HL-60 (cell line): ENCODE measurements around the gene PTPRU.

Experiments
- DNase-seq, 2 experiments: peaks; one replicate each; pipeline ENCODE4 v3.0.0-alpha.2; 2010 to 2020; ENCODE audit warnings: low read depth in 1 of 2, low spot score in 1 of 2
- H3K27ac ChIP-seq: fragments of 250-450 bp; sonication (Bioruptor Pico); replicated peaks from 2 replicates; pipeline ENCODE4 v1.5.1; 2020; ENCODE audit warnings: mild to moderate bottlenecking, moderate library complexity
- H3K27me3 ChIP-seq: fragments of 250-450 bp; sonication (Bioruptor Pico); 2 replicates; pipeline ENCODE4 v1.5.1; 2021; ENCODE audit warnings: mild to moderate bottlenecking, moderate library complexity; ENCODE audit not compliant: insufficient read depth, poor library complexity, severe bottlenecking
- H3K4me3 ChIP-seq: replicated peaks from 2 replicates; pipeline ENCODE4 v1.5.1; 2011; ENCODE audit warnings: mild to moderate bottlenecking, control low read depth, low read length; ENCODE audit not compliant: insufficient read depth
- GABPA ChIP-seq: IDR thresholded peaks from 2 replicates; pipeline ENCODE4 v1.6.1; 2012; ENCODE audit warnings: low read depth
- POLR2AphosphoS5 ChIP-seq: IDR thresholded peaks from 2 replicates; pipeline ENCODE4 v1.6.1; 2012; ENCODE audit warnings: low read depth
- SPI1 ChIP-seq: IDR thresholded peaks from 2 replicates; pipeline ENCODE4 v1.6.1; 2012; ENCODE audit warnings: low read depth, mild to moderate bottlenecking, borderline replicate concordance
- TF ChIP-seq, protein P1 (sequence below): IDR thresholded peaks from one replicate; pipeline ENCODE4 v1.5.1; 2011; ENCODE audit warnings: low read length, control low read depth, inconsistent platforms; ENCODE audit not compliant: insufficient read depth
- TF ChIP-seq, protein P2 (sequence below): IDR thresholded peaks from 2 replicates; pipeline ENCODE4 v1.6.1; 2012; ENCODE audit warnings: low read depth; ENCODE audit not compliant: insufficient replicate concordance

Gene PTPRU

DNA sequence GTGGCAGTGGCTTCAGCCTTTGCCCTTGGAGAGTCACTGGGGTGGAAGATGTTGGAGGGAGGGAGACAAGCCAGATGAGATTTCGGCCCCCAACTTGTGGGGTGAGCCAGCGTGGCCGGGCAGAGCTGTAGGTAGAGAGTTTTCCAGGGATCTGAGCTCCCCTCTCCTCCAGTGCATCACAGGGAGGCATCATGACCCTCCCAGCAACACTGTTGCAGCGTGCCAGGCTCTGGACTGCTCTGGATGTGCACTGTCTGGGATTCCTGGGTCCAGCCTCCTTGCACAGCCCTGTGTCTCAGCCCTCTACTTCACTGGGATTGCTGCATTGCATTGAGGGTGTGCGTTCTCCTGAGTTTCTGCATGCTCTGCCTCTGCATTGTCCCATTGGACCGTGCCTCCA is 8.9 kb downstream of the PTPRU start:
- DNase-seq, result no peak
- no peak overlapping the region for H3K27ac ChIP-seq
- peaks cover 10% of the 10 kb centered on the region for H3K27me3 ChIP-seq
- H3K4me3 ChIP-seq, result no peak overlapping the region
- no peak for TF ChIP-seq GABPA
- TF ChIP-seq POLR2AphosphoS5, result no peak
- no peak for TF ChIP-seq SPI1
- TF ChIP-seq, protein P1, sequence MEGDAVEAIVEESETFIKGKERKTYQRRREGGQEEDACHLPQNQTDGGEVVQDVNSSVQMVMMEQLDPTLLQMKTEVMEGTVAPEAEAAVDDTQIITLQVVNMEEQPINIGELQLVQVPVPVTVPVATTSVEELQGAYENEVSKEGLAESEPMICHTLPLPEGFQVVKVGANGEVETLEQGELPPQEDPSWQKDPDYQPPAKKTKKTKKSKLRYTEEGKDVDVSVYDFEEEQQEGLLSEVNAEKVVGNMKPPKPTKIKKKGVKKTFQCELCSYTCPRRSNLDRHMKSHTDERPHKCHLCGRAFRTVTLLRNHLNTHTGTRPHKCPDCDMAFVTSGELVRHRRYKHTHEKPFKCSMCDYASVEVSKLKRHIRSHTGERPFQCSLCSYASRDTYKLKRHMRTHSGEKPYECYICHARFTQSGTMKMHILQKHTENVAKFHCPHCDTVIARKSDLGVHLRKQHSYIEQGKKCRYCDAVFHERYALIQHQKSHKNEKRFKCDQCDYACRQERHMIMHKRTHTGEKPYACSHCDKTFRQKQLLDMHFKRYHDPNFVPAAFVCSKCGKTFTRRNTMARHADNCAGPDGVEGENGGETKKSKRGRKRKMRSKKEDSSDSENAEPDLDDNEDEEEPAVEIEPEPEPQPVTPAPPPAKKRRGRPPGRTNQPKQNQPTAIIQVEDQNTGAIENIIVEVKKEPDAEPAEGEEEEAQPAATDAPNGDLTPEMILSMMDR, result no peak
- TF ChIP-seq, protein P2, sequence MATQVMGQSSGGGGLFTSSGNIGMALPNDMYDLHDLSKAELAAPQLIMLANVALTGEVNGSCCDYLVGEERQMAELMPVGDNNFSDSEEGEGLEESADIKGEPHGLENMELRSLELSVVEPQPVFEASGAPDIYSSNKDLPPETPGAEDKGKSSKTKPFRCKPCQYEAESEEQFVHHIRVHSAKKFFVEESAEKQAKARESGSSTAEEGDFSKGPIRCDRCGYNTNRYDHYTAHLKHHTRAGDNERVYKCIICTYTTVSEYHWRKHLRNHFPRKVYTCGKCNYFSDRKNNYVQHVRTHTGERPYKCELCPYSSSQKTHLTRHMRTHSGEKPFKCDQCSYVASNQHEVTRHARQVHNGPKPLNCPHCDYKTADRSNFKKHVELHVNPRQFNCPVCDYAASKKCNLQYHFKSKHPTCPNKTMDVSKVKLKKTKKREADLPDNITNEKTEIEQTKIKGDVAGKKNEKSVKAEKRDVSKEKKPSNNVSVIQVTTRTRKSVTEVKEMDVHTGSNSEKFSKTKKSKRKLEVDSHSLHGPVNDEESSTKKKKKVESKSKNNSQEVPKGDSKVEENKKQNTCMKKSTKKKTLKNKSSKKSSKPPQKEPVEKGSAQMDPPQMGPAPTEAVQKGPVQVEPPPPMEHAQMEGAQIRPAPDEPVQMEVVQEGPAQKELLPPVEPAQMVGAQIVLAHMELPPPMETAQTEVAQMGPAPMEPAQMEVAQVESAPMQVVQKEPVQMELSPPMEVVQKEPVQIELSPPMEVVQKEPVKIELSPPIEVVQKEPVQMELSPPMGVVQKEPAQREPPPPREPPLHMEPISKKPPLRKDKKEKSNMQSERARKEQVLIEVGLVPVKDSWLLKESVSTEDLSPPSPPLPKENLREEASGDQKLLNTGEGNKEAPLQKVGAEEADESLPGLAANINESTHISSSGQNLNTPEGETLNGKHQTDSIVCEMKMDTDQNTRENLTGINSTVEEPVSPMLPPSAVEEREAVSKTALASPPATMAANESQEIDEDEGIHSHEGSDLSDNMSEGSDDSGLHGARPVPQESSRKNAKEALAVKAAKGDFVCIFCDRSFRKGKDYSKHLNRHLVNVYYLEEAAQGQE, result no peak

DNA sequence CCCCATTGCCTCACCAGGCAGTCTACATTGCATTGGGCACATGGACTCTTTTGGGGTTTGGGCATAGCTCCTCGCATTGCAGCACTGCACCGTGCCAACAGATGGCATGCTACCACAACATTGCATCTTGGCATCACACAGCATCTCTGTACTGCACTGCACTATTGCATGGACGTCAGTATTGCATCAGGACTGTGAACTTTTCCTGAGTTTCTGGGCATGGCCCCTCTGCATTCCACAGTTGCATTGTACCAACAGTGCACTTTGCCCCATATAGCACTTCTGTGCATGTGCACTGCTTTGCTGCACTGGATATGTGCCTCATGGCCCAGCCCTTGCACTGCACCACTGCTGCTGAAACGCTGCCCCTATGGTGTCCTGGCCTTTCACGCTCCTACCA is 9.6 kb downstream of the PTPRU start:
- TF ChIP-seq GABPA, result no peak
- TF ChIP-seq, protein P1, result peak; percentile 47
- H3K27me3 ChIP-seq, result peaks cover 8% of the 10 kb centered on the region
- peak in 1 of 2 experiments; percentile 28 for DNase-seq

DNA sequence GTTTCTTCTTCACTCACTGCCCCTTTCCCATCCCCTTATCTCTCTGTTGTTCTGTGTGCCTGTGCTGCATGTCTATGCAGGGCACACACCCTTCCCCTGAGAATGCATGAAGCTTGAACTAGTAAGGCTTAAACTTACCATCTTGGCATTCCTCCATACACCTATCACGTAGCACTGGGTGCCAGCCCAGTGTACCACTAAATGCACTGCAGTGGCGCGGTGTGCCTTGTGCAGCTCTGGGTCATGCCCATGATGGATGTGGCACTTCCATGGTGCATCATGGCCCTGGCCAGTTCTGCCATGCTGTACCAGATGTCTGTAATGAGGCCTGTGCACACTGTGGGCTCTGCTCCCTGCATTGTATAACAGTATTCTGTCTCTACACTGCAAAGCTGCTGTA is 10.7 kb downstream of the PTPRU start:
- Histone ChIP-seq H3K4me3 (no peak overlapping the region), H3K27me3 (peaks cover 8% of the 10 kb centered on the region), H3K27ac (no peak overlapping the region)
- no peak for DNase-seq
- TF ChIP-seq, protein P1, result no peak
- TF ChIP-seq GABPA (no peak), SPI1 (no peak), POLR2AphosphoS5 (no peak)
- TF ChIP-seq, protein P2, result no peak

More for the DNA sequence above, 9.6 kb downstream of the PTPRU start:
- H3K4me3 ChIP-seq, result no peak overlapping the region
- no peak overlapping the region for H3K27ac ChIP-seq

DNA sequence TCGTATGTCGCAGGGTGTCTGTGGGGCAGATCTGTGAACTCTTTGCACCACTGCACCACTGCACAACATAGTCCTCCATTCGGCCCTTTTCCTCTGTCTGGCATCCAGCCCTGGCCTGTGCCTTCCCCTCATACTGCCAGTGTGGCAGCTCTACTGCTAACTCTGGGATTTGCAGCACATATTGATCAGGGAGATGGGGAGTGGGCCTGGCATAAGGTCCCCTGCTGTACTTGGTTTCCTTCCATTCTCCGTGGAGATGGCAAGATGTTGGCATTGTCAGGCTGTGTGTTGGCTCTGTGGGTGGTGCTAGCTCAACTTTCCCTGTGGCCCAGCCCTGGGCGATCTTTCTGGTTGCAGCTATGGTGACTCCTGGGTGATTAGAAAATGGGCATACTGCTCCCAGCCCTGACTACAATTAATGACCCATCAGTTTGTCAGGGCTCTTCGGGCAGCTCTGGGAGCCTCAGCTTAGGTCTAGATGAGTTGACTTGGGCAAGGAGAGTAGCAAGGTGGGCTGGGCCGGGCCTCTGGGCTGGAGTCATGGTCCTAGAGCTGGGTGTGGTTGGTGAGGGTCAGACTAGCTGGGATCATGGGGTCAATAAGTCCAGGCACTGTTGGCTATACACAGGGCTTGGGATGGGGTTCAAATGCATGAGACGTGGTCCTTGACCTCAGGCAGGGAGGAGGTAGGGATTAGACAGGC is 11.4 kb downstream of the PTPRU start:
- Histone ChIP-seq H3K27ac (no peak overlapping the region), H3K27me3 (peaks cover 8% of the 10 kb centered on the region), H3K4me3 (no peak overlapping the region)
- TF ChIP-seq POLR2AphosphoS5 (no peak), GABPA (no peak), SPI1 (no peak)
- TF ChIP-seq, protein P2, result no peak
- TF ChIP-seq, protein P1, result no peak
- no peak for DNase-seq
